Panc1 (cell line): ENCODE measurements around the gene HES3.

Experiments used
- CTCF ChIP-seq: fragments of 450-650 bp; IDR thresholded peaks from 2 replicates; pipeline ENCODE4 v1.5.1; 2017; ENCODE audit warnings: mild to moderate bottlenecking
- POLR2AphosphoS5 ChIP-seq: IDR thresholded peaks from 2 replicates; pipeline ENCODE4 v1.6.1; 2012; ENCODE audit warnings: mild to moderate bottlenecking, low read depth, low read length, moderate library complexity
- TCF7L2 ChIP-seq: IDR thresholded peaks from 2 replicates; pipeline ENCODE4 v1.6.1; 2011; ENCODE audit warnings: mild to moderate bottlenecking, low read depth, low read length, inconsistent platforms

- TF ChIP-seq CTCF (no peak), POLR2AphosphoS5 (no peak), TCF7L2 (no peak)
Measured at GRCh38 chr1:6286266-6286665, 42.3 kb downstream of the HES3 start.
